A673 (cell line): ENCODE results near the gene HOXD4. TPM values are rescaled to one million over a fixed set of nuclear protein-coding genes. Genes with fewer than 3 reads are reported as not detected.

Experiments used
- BruUV-seq: library from RNA; stranded (reverse); fragments of 400-500 nt; replicated peaks from 2 replicates; lab custom pipeline; 2021; lab: Mats Ljungman, UMichigan
- CTCF ChIA-PET: fragments of 300-600 bp; sonication (Branson Sonifier 250); formaldehyde crosslinking; loops from one replicate; lab custom pipeline; 2022; ENCODE audit warnings: antibody characterized with exemption; lab: Charles Lee
- POLR2A ChIA-PET: fragments of 300-600 bp; sonication (Branson Sonifier 250); formaldehyde crosslinking; loops from one replicate; lab custom pipeline; 2022; ENCODE audit warnings: antibody characterized with exemption; ENCODE audit not compliant: low non-redundant PET; lab: Charles Lee
- DNase-seq: peaks from one replicate; pipeline ENCODE4 v3.0.0-alpha.2; 2015; ENCODE audit warnings: low spot score
- H3K27ac ChIP-seq: fragments of 200-600 bp; sonication (generic); 2 replicates; pipeline ENCODE4 v1.5.1; 2016; ENCODE audit warnings: mixed run types, low read depth, mild to moderate bottlenecking, mixed read lengths, antibody characterized with exemption, low read length; ENCODE audit not compliant: poor library complexity, severe bottlenecking
- H3K27me3 ChIP-seq: fragments of 200-600 bp; sonication (generic); replicated peaks from 2 replicates; pipeline ENCODE4 v1.6.1; 2017; ENCODE audit warnings: mixed run types, low read depth, mild to moderate bottlenecking, mixed read lengths, antibody characterized with exemption, low read length; ENCODE audit not compliant: insufficient read depth, poor library complexity
- H3K36me3 ChIP-seq: fragments of 200-600 bp; sonication (generic); 2 replicates; pipeline ENCODE4 v1.6.1; 2016; ENCODE audit warnings: mixed run types, mild to moderate bottlenecking, mixed read lengths, antibody characterized with exemption, low read length; ENCODE audit not compliant: insufficient read depth, poor library complexity, severe bottlenecking
- H3K4me1 ChIP-seq: fragments of 200-600 bp; sonication (generic); 2 replicates; pipeline ENCODE4 v1.6.1; 2017; ENCODE audit warnings: mixed run types, mild to moderate bottlenecking, mixed read lengths, antibody characterized with exemption, low read length; ENCODE audit not compliant: insufficient read depth, poor library complexity, severe bottlenecking
- H3K4me3 ChIP-seq: fragments of 200-600 bp; sonication (generic); 2 replicates; pipeline ENCODE4 v1.5.1; 2016; ENCODE audit warnings: low read depth, mixed run types, mild to moderate bottlenecking, mixed read lengths, low read length; ENCODE audit not compliant: poor library complexity, severe bottlenecking
- H3K9me3 ChIP-seq: fragments of 200-600 bp; sonication (generic); 2 replicates; pipeline ENCODE4 v1.6.1; 2016; ENCODE audit warnings: mixed run types, low read depth, mild to moderate bottlenecking, mixed read lengths, antibody characterized with exemption, low read length; ENCODE audit not compliant: poor library complexity, severe bottlenecking
- CTCF ChIP-seq: fragments of 300-800, 200-600 bp; sonication (generic); conservative IDR thresholded peaks from 2 replicates; pipeline ENCODE4 v1.5.1; 2017; ENCODE audit warnings: low read depth, mild to moderate bottlenecking, antibody characterized with exemption, low read length, moderate library complexity, mixed read lengths
- EZH2 ChIP-seq: fragments of 200-600 bp; sonication (generic); IDR thresholded peaks from 2 replicates; pipeline ENCODE4 v1.6.1; 2017; ENCODE audit warnings: borderline replicate concordance, low read depth, mild to moderate bottlenecking, mixed read lengths, antibody characterized with exemption, low read length; ENCODE audit not compliant: poor library complexity, severe bottlenecking
- intact Hi-C: fragments of 100-400 bp; cut with micrococcal nuclease; formaldehyde crosslinking; loops from one replicate; pipeline ENCODE4 v1.10.0; 2022; ENCODE audit not compliant: unreplicated experiment
- total RNA-seq: library from RNA; stranded (reverse); gene quantifications from 2 replicates; pipeline ENCODE4 v1.2.3, GENCODE V29; 2021

Gene HOXD4
- total RNA-seq, 1 experiment from 2014 or later: 30.8 TPM

GRCh38 chr2:176114120-176114929 is 37.0 kb upstream of the HOXD4 start:
- ChIA-PET POLR2A (no interaction called here), CTCF (interaction anchor here (1.4 kb wide), 2 partner anchors 13 to 538 kb away, joined by 3 read pairs; no protein-coding TSS in a partner anchor)
- H3K9me3 ChIP-seq: no peaks in the 10 kb centered on the region
- no TSS peak for BruUV-seq
- H3K27me3 ChIP-seq: no peaks in the 10 kb centered on the region
- intact Hi-C loops: no loop called here
- H3K27ac ChIP-seq: peak overlapping the region; percentile 88
- DNase-seq: peak; percentile 34
- peaks cover 22% of the 10 kb centered on the region for H3K4me1 ChIP-seq
- H3K36me3 ChIP-seq: peaks cover 85% of the 10 kb centered on the region
- TF ChIP-seq EZH2: no peak
- peak overlapping the region; percentile 73 for H3K4me3 ChIP-seq

GRCh38 chr2:176114930-176115625 is 36.3 kb upstream of the HOXD4 start:
- Histone ChIP-seq H3K9me3 (no peaks in the 10 kb centered on the region), H3K27me3 (no peaks in the 10 kb centered on the region), H3K36me3 (peaks cover 85% of the 10 kb centered on the region), H3K4me3 (peak overlapping the region; percentile 73), H3K4me1 (peaks cover 29% of the 10 kb centered on the region), H3K27ac (peak overlapping the region; percentile 88)
- no peak for DNase-seq
- CTCF ChIA-PET: interaction anchor here (1.4 kb wide), 2 partner anchors 12 to 537 kb away, joined by 3 read pairs; no protein-coding TSS in a partner anchor
- TF ChIP-seq CTCF: no peak
- TF ChIP-seq EZH2: no peak
- intact Hi-C loops: no loop called here
- BruUV-seq: no TSS peak
- POLR2A ChIA-PET: no interaction called here

- ChIA-PET POLR2A (no interaction called here), CTCF (no interaction called here)
- intact Hi-C loops: no loop called here
- DNase-seq: peak; percentile 89
- BruUV-seq: TSS peak; percentile 39
- peaks cover 37% of the 10 kb centered on the region for H3K4me1 ChIP-seq
- TF ChIP-seq EZH2 (no peak), CTCF (peak; percentile 53)
- peak within 1 kb of the TSS; percentile 73 for H3K4me3 ChIP-seq
- H3K27ac ChIP-seq: peak within 1 kb of the TSS; percentile 88
- no peaks in the 10 kb centered on the region for H3K27me3 ChIP-seq
- H3K9me3 ChIP-seq: no peaks in the 10 kb centered on the region
- H3K36me3 ChIP-seq: peaks cover 85% of the 10 kb centered on the region
Measured at GRCh38 chr2:176115883-176116813, 35.2 kb upstream of the HOXD4 start, which contains the start of gene HOXD10. Gene HOXD10, plus strand, starts transcription at chr2:176116778. Its CDS starts 56 bp downstream, at chr2:176116834.
